ENCODE results near the gene NAPEPLD.

NAPEPLD gene

DNA sequence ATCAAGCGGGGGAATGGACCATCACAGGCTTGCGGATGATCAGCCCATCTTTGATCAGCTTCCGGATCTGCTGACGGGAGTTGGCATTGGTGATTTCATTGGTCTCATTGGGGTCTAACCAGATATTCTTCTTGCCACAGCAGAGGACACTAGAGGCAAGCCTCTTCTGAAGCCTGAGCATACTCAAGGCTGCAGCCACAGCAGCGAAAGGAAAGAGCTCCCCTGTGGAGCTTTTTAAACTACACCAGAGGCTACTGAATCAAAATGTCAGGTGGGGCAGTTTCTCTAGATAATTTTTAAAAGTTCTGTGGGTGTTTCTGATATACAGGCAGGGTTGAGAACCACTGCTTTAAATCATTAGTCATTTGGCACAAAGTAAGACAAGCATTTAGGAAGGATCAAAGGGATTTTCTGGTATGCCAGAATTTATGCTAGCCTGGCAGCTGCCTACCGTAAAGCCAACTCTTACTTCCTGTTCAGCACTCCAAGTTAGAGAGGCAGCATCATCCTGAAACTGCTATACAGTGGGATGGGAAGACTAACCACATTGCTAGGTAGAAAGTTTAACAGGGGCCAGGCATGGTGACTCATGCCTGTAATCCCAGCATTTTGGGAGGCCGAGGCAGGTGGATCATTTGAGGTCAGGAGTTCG is 7.0 kb downstream of the NAPEPLD start:
- H3K4me1 ChIP-seq (ENCODE audit: control insufficient read depth, insufficient read depth, low read depth, low read length): peaks cover 2% of the 10 kb centered on the region
- no peak overlapping the region for H4K8ac ChIP-seq (ENCODE audit: low read length)
- no peak overlapping the region for H2BK12ac ChIP-seq (ENCODE audit: low read length in 2 of 2)
- no peak for DNase-seq
- H3K18ac ChIP-seq (ENCODE audit: low read depth in 1 of 2, low read length in 2 of 2): no peak overlapping the region
- no peak overlapping the region for H3K4me3 ChIP-seq (ENCODE audit: insufficient read depth in 1 of 2, low read depth in 1 of 2, low read length in 2 of 2)
- no peaks in the 10 kb centered on the region for H3K27me3 ChIP-seq (ENCODE audit: control insufficient read depth in 1 of 2, insufficient read depth in 1 of 2, low read length in 2 of 2)
- H2AK5ac ChIP-seq (ENCODE audit: low read length, severe bottlenecking): no peak overlapping the region
- H3K9ac ChIP-seq (ENCODE audit: low read length): no peak overlapping the region
- H2BK120ac ChIP-seq (ENCODE audit: low read depth, low read length): no peak overlapping the region
- peak overlapping the region; percentile 28 for H4K91ac ChIP-seq (ENCODE audit: low read length)
- H2AFZ ChIP-seq (ENCODE audit: low read depth, low read length): no peak overlapping the region
- no peak overlapping the region for H3K14ac ChIP-seq (ENCODE audit: low read length in 2 of 2)
- no peak overlapping the region for H3K4ac ChIP-seq (ENCODE audit: low read depth in 1 of 2, low read length in 2 of 2)
- H3K4me2 ChIP-seq (ENCODE audit: low read length, poor library complexity, severe bottlenecking): no peak overlapping the region
- no peaks in the 10 kb centered on the region for H3K9me3 ChIP-seq (ENCODE audit: control insufficient read depth, low read length)
- H2BK15ac ChIP-seq (ENCODE audit: low read depth, poor library complexity, severe bottlenecking): no peak overlapping the region
- H3K36me3 ChIP-seq (ENCODE audit: control insufficient read depth in 1 of 2, insufficient read depth in 2 of 2, low read depth in 1 of 2, low read length in 2 of 2): peaks cover 3 to 15% of the 10 kb centered on the region in 2 experiments
- 95% methylated on average over 6 of the region's 8 CpGs for WGBS
- peaks cover 24% of the 10 kb centered on the region for H3K79me1 ChIP-seq (replicated peaks; ENCODE audit: low read length, poor library complexity, severe bottlenecking)
- H3K23ac ChIP-seq (ENCODE audit: low read length in 2 of 2): no peak overlapping the region
- no peak overlapping the region for H3K27ac ChIP-seq (ENCODE audit: low read length, poor library complexity, severe bottlenecking)
- H2BK5ac ChIP-seq (ENCODE audit: low read depth, low read length, poor library complexity, severe bottlenecking): no peak overlapping the region

DNA sequence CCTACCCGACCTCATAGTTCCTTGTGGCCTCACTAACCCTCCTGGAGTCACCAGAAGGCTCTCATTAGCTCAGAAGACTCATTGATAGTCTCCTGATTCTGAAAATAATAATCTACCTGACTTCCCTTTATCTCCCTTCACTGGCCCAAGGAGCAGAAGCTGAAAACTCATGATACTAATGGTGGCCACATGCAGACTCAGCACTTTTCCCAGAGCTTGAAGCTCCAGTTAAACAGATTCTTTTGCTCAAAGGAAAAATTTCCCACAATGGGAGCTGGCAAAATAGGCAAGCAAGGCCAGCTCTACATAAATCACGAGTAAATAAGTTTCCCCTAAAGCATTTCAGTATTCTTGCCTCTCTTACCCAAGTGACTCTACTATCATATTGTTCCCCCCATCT is 8.2 kb downstream of the NAPEPLD start:
- Histone ChIP-seq H3K79me1 (replicated peaks; ENCODE audit: low read length, poor library complexity, severe bottlenecking) (peaks cover 21% of the 10 kb centered on the region), H2BK12ac (ENCODE audit: low read length in 2 of 2) (no peak overlapping the region), H3K18ac (ENCODE audit: low read depth in 1 of 2, low read length in 2 of 2) (no peak overlapping the region), H4K91ac (ENCODE audit: low read length) (no peak overlapping the region), H3K14ac (ENCODE audit: low read length in 2 of 2) (no peak overlapping the region), H4K8ac (ENCODE audit: low read length) (no peak overlapping the region), H3K27ac (ENCODE audit: low read length, poor library complexity, severe bottlenecking) (no peak overlapping the region), H3K9me3 (ENCODE audit: control insufficient read depth, low read length) (no peaks in the 10 kb centered on the region), H3K4ac (ENCODE audit: low read depth in 1 of 2, low read length in 2 of 2) (no peak overlapping the region), H3K23ac (ENCODE audit: low read length in 2 of 2) (no peak overlapping the region), H3K27me3 (ENCODE audit: control insufficient read depth in 1 of 2, insufficient read depth in 1 of 2, low read length in 2 of 2) (no peaks in the 10 kb centered on the region), H2BK5ac (ENCODE audit: low read depth, low read length, poor library complexity, severe bottlenecking) (no peak overlapping the region), H3K4me3 (ENCODE audit: insufficient read depth in 1 of 2, low read depth in 1 of 2, low read length in 2 of 2) (no peak overlapping the region), H2AFZ (ENCODE audit: low read depth, low read length) (no peak overlapping the region), H3K9ac (ENCODE audit: low read length) (no peak overlapping the region), H3K36me3 (ENCODE audit: control insufficient read depth in 1 of 2, insufficient read depth in 2 of 2, low read depth in 1 of 2, low read length in 2 of 2) (peaks cover 3 to 7% of the 10 kb centered on the region in 2 experiments), H2BK15ac (ENCODE audit: low read depth, poor library complexity, severe bottlenecking) (no peak overlapping the region), H2BK120ac (ENCODE audit: low read depth, low read length) (no peak overlapping the region), H2AK5ac (ENCODE audit: low read length, severe bottlenecking) (no peak overlapping the region), H3K4me1 (ENCODE audit: control insufficient read depth, insufficient read depth, low read depth, low read length) (no peaks in the 10 kb centered on the region), H3K4me2 (ENCODE audit: low read length, poor library complexity, severe bottlenecking) (no peak overlapping the region)
- DNase-seq: no peak
- 91% methylated on average over 2 of the region's 2 CpGs for WGBS

DNA sequence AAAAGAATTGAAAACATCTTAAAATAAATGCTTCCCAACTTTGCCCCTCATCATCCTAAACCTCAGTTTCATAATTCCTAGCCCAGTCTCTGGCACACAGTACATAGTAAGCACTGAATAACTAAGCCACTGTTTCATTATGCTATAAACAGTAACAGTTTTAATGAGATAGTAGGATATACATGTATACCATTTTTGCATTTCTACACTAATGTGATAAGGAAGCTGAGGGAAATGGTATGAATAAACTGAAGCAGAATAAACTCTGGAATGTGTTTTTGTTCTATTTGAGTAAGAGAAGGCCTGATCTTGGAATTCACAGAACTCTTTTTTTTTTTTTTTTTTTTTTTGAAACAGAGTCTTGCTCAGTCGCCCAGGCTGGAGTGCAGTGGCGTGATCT is 8.8 kb downstream of the NAPEPLD start:
- Histone ChIP-seq H3K4me3 (ENCODE audit: insufficient read depth in 1 of 2, low read depth in 1 of 2, low read length in 2 of 2) (no peak overlapping the region), H3K27me3 (ENCODE audit: control insufficient read depth in 1 of 2, insufficient read depth in 1 of 2, low read length in 2 of 2) (no peaks in the 10 kb centered on the region), H2BK15ac (ENCODE audit: low read depth, poor library complexity, severe bottlenecking) (no peak overlapping the region), H3K4ac (ENCODE audit: low read depth in 1 of 2, low read length in 2 of 2) (no peak overlapping the region), H3K9ac (ENCODE audit: low read length) (no peak overlapping the region), H3K79me1 (replicated peaks; ENCODE audit: low read length, poor library complexity, severe bottlenecking) (peaks cover 21% of the 10 kb centered on the region), H4K8ac (ENCODE audit: low read length) (no peak overlapping the region), H2AFZ (ENCODE audit: low read depth, low read length) (no peak overlapping the region), H4K91ac (ENCODE audit: low read length) (no peak overlapping the region), H3K9me3 (ENCODE audit: control insufficient read depth, low read length) (no peaks in the 10 kb centered on the region), H3K14ac (ENCODE audit: low read length in 2 of 2) (no peak overlapping the region), H2BK12ac (ENCODE audit: low read length in 2 of 2) (no peak overlapping the region), H3K23ac (ENCODE audit: low read length in 2 of 2) (no peak overlapping the region), H3K4me2 (ENCODE audit: low read length, poor library complexity, severe bottlenecking) (no peak overlapping the region), H2AK5ac (ENCODE audit: low read length, severe bottlenecking) (no peak overlapping the region), H3K27ac (ENCODE audit: low read length, poor library complexity, severe bottlenecking) (no peak overlapping the region), H3K36me3 (ENCODE audit: control insufficient read depth in 1 of 2, insufficient read depth in 2 of 2, low read depth in 1 of 2, low read length in 2 of 2) (peaks cover 3 to 7% of the 10 kb centered on the region in 2 experiments), H3K18ac (ENCODE audit: low read depth in 1 of 2, low read length in 2 of 2) (no peak overlapping the region), H3K4me1 (ENCODE audit: control insufficient read depth, insufficient read depth, low read depth, low read length) (no peaks in the 10 kb centered on the region), H2BK120ac (ENCODE audit: low read depth, low read length) (no peak overlapping the region), H2BK5ac (ENCODE audit: low read depth, low read length, poor library complexity, severe bottlenecking) (no peak overlapping the region)
- no peak for DNase-seq
- no CpG with 5 or more reads among the region's 2 CpGs for WGBS

GRCh38 chr7:103134836-103135554 is 13.9 kb downstream of the NAPEPLD start:
- Histone ChIP-seq H3K4ac (ENCODE audit: low read depth in 1 of 2, low read length in 2 of 2) (no peak overlapping the region), H3K4me2 (ENCODE audit: low read length, poor library complexity, severe bottlenecking) (no peak overlapping the region), H4K8ac (ENCODE audit: low read length) (no peak overlapping the region), H3K14ac (ENCODE audit: low read length in 2 of 2) (no peak overlapping the region), H3K9me3 (ENCODE audit: control insufficient read depth, low read length) (no peaks in the 10 kb centered on the region), H3K4me1 (ENCODE audit: control insufficient read depth, insufficient read depth, low read depth, low read length) (no peaks in the 10 kb centered on the region), H4K91ac (ENCODE audit: low read length) (no peak overlapping the region), H3K18ac (ENCODE audit: low read depth in 1 of 2, low read length in 2 of 2) (no peak overlapping the region), H3K27ac (ENCODE audit: low read length, poor library complexity, severe bottlenecking) (no peak overlapping the region), H3K36me3 (ENCODE audit: control insufficient read depth in 1 of 2, insufficient read depth in 2 of 2, low read depth in 1 of 2, low read length in 2 of 2) (no peaks in the 10 kb centered on the region), H2AFZ (ENCODE audit: low read depth, low read length) (no peak overlapping the region), H2BK5ac (ENCODE audit: low read depth, low read length, poor library complexity, severe bottlenecking) (no peak overlapping the region), H2BK120ac (ENCODE audit: low read depth, low read length) (no peak overlapping the region), H2BK12ac (ENCODE audit: low read length in 2 of 2) (no peak overlapping the region), H3K23ac (ENCODE audit: low read length in 2 of 2) (no peak overlapping the region), H3K9ac (ENCODE audit: low read length) (no peak overlapping the region), H3K27me3 (ENCODE audit: control insufficient read depth in 1 of 2, insufficient read depth in 1 of 2, low read length in 2 of 2) (no peaks in the 10 kb centered on the region), H2AK5ac (ENCODE audit: low read length, severe bottlenecking) (no peak overlapping the region), H2BK15ac (ENCODE audit: low read depth, poor library complexity, severe bottlenecking) (no peak overlapping the region), H3K79me1 (replicated peaks; ENCODE audit: low read length, poor library complexity, severe bottlenecking) (peaks cover 14% of the 10 kb centered on the region), H3K4me3 (ENCODE audit: insufficient read depth in 1 of 2, low read depth in 1 of 2, low read length in 2 of 2) (no peak overlapping the region)
- no CpG with 5 or more reads among the region's 3 CpGs for WGBS
- DNase-seq: peak; percentile 19

Data from mesenchymal stem cell (in vitro differentiated cells and primary cell).